Coronary artery (tissue), 2 donors: ENCODE measurements around the gene DTX3L.

Experiments used
- DNase-seq: peaks from one replicate; pipeline ENCODE4 v3.0.0-alpha.2; 2017; ENCODE audit warnings: low spot score
- H3K27ac ChIP-seq, 2 donors: fragments of 200-600 bp; sonication (generic); one replicate each; pipeline ENCODE4 v1.5.1; 2016 to 2019
- H3K4me3 ChIP-seq: fragments of 200-600 bp; sonication (generic); 2 replicates; pipeline ENCODE4 v1.5.1; 2016; ENCODE audit warnings: mild to moderate bottlenecking, moderate library complexity
- CTCF ChIP-seq: fragments of 200-600 bp; sonication (generic); IDR thresholded peaks from one replicate; pipeline ENCODE4 v1.5.1; 2019; ENCODE audit warnings: antibody characterized with exemption

Gene DTX3L

GRCh38 chr3:122602011-122602710 lies 38.0 kb downstream of the DTX3L start:
- DNase-seq, result no peak
- no peak overlapping the region for H3K4me3 ChIP-seq
- no peak overlapping the region for H3K27ac ChIP-seq
- TF ChIP-seq CTCF, result no peak

GRCh38 chr3:122603056-122603455 lies 38.9 kb downstream of the DTX3L start:
- TF ChIP-seq CTCF, result no peak
- DNase-seq, result no peak
- Histone ChIP-seq H3K27ac (no peak overlapping the region), H3K4me3 (no peak overlapping the region)

GRCh38 chr3:122606330-122606729 lies 42.2 kb downstream of the DTX3L start:
- DNase-seq, result no peak
- TF ChIP-seq CTCF, result no peak
- Histone ChIP-seq H3K27ac (no peak overlapping the region), H3K4me3 (no peak overlapping the region)

- TF ChIP-seq CTCF, result no peak
- Histone ChIP-seq H3K4me3 (no peak overlapping the region), H3K27ac (no peak overlapping the region)
- no peak for DNase-seq
Observed at GRCh38 chr3:122608916-122609315, 44.8 kb downstream of the DTX3L start.

GRCh38 chr3:122609798-122610559 lies 45.8 kb downstream of the DTX3L start:
- no peak overlapping the region for H3K27ac ChIP-seq
- H3K4me3 ChIP-seq, result no peak overlapping the region
- no peak for TF ChIP-seq CTCF
- no peak for DNase-seq

- Histone ChIP-seq H3K27ac (no peak overlapping the region), H3K4me3 (no peak overlapping the region)
- TF ChIP-seq CTCF, result no peak
- DNase-seq, result no peak
Observed at GRCh38 chr3:122612696-122613095, 48.6 kb downstream of the DTX3L start.

- no peak overlapping the region for H3K27ac ChIP-seq
- TF ChIP-seq CTCF, result no peak
- no peak for DNase-seq
- no peak overlapping the region for H3K4me3 ChIP-seq
Observed at GRCh38 chr3:122615303-122615702, 51.2 kb downstream of the DTX3L start.
